WI38 (cell line): ENCODE data around the gene CLSTN1.

ENCODE experiments used
- H3K4me3 ChIP-seq: 2 replicates; pipeline ENCODE4 v1.5.1; 2011; ENCODE audit warnings: low read depth, mild to moderate bottlenecking, control low read depth, low read length
- CTCF ChIP-seq: IDR thresholded peaks from 2 replicates; pipeline ENCODE4 v1.5.1; 2012; ENCODE audit warnings: low read depth, mild to moderate bottlenecking, control low read depth, low read length

Gene CLSTN1

GRCh38 chr1:9705337-9706093 is 118.2 kb downstream of the CLSTN1 start:
- H3K4me3 ChIP-seq: no peak overlapping the region
- TF ChIP-seq CTCF: no peak

GRCh38 chr1:9703681-9704080 is 120.1 kb downstream of the CLSTN1 start:
- no peak overlapping the region for H3K4me3 ChIP-seq
- TF ChIP-seq CTCF: no peak

GRCh38 chr1:9703165-9703509 is 120.6 kb downstream of the CLSTN1 start:
- no peak overlapping the region for H3K4me3 ChIP-seq

GRCh38 chr1:9701665-9702064 is 122.1 kb downstream of the CLSTN1 start:
- TF ChIP-seq CTCF: no peak
- no peak overlapping the region for H3K4me3 ChIP-seq

More at GRCh38 chr1:9703165-9703509, 120.6 kb downstream of the CLSTN1 start:
- no peak for TF ChIP-seq CTCF

GRCh38 chr1:9700340-9700739 is 123.4 kb downstream of the CLSTN1 start:
- TF ChIP-seq CTCF: no peak
- H3K4me3 ChIP-seq: no peak overlapping the region

- no peak for TF ChIP-seq CTCF
- H3K4me3 ChIP-seq: no peak overlapping the region
These were observed 124.4 kb downstream of the CLSTN1 start for GRCh38 chr1:9699361-9699760.

- H3K4me3 ChIP-seq: no peak overlapping the region
- no peak for TF ChIP-seq CTCF
These were observed 127.0 kb downstream of the CLSTN1 start for GRCh38 chr1:9696793-9697192.
